ENCODE measurements around the gene MFNG.
A peak's percentile ranks its signal among the peaks of the same experiment; 100 is the strongest.

The MFNG gene

GRCh38 chr22:37526376-37526775, 40.2 kb upstream of the MFNG start:
- no peak overlapping the region for H3K4me3 ChIP-seq (ENCODE audit: low read length)
- DNase-seq (ENCODE audit: low read depth) = no peak

GRCh38 chr22:37525746-37526350, 39.7 kb upstream of the MFNG start:
- H3K4me3 ChIP-seq (ENCODE audit: low read length) = no peak overlapping the region
- TF ChIP-seq, protein P1, sequence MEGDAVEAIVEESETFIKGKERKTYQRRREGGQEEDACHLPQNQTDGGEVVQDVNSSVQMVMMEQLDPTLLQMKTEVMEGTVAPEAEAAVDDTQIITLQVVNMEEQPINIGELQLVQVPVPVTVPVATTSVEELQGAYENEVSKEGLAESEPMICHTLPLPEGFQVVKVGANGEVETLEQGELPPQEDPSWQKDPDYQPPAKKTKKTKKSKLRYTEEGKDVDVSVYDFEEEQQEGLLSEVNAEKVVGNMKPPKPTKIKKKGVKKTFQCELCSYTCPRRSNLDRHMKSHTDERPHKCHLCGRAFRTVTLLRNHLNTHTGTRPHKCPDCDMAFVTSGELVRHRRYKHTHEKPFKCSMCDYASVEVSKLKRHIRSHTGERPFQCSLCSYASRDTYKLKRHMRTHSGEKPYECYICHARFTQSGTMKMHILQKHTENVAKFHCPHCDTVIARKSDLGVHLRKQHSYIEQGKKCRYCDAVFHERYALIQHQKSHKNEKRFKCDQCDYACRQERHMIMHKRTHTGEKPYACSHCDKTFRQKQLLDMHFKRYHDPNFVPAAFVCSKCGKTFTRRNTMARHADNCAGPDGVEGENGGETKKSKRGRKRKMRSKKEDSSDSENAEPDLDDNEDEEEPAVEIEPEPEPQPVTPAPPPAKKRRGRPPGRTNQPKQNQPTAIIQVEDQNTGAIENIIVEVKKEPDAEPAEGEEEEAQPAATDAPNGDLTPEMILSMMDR (conservative IDR thresholded peaks at IDR 0.05; ENCODE audit: low read depth, low read length) = no peak
- no peak for DNase-seq (ENCODE audit: low read depth)

More at GRCh38 chr22:37526376-37526775, 40.2 kb upstream of the MFNG start:
- TF ChIP-seq, protein P1 (conservative IDR thresholded peaks at IDR 0.05; ENCODE audit: low read depth, low read length) = no peak

DNA sequence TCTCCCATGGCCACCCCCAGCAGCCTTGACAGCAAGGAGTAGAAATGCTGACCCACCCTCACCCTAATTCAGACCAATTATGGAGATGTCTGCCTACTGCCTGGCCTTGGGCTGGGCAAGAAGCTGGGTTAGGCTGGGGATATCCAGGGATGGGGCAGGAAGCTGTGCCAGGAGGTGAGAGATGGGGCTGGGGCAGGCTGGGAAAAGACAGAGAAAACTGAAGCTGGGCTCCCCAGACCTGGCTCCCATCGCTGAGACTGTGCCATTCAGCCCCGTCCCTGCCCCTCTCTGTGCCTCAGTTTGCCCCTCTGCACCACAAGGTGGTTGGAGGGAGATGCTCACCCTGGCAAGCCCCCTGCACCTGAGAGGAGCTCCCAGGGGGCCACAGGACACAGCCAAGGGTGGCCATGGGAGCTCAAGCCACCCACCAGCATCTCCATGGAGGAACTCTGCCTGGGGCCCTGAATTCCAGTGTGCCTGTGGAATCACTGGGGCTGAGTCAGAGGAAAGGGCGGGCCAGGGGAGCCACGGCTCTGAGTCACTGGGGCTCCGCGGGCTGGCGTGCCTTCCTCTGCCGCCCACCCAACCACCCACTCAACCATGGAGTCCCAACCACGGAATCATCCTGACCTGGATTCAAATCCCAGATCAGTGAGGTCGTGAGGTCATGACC, 39.0 kb upstream of the MFNG start:
- H3K4me3 ChIP-seq (ENCODE audit: low read length) = no peak overlapping the region
- TF ChIP-seq, protein P1 (conservative IDR thresholded peaks at IDR 0.05; ENCODE audit: low read depth, low read length) = no peak
- DNase-seq (ENCODE audit: low read depth) = peak; percentile 17

DNA sequence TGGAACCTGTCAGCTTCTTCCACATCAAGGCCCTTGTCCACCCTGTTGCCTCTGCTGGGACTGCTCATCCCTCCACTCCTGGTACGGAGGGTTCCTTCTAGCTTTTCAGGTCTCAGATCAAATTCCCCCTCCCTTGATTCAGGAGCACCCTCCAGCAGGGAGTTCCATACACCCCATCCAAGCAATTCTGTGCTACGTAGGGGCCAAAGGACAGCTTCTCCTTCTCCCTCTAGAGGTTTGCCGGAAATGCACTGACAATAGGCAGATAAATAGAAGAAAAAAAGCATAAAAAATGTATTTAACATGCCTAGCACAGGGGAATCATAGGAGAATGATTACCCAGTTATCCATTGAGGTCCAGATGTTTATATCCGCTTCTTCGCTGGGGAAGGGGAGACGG, 36.3 kb upstream of the MFNG start:
- DNase-seq (ENCODE audit: low read depth) = no peak
- TF ChIP-seq, protein P1 (conservative IDR thresholded peaks at IDR 0.05; ENCODE audit: low read depth, low read length) = peak; percentile 6
- H3K4me3 ChIP-seq (ENCODE audit: low read length) = no peak overlapping the region

GRCh38 chr22:37521236-37521739, 35.1 kb upstream of the MFNG start:
- H3K4me3 ChIP-seq (ENCODE audit: low read length) = no peak overlapping the region
- TF ChIP-seq, protein P1 (conservative IDR thresholded peaks at IDR 0.05; ENCODE audit: low read depth, low read length) = no peak
- no peak for DNase-seq (ENCODE audit: low read depth)

- no peak overlapping the region for H3K4me3 ChIP-seq (ENCODE audit: low read length)
- TF ChIP-seq, protein P1 (conservative IDR thresholded peaks at IDR 0.05; ENCODE audit: low read depth, low read length) = no peak
- no peak for DNase-seq (ENCODE audit: low read depth)
Measured at GRCh38 chr22:37520776-37521191, 34.6 kb upstream of the MFNG start.

Data from retinal pigment epithelial cell (primary cell).